Measurements from ENCODE around the gene DIP2C.
"Not testable (repeated sequence)": the region's sequence is repeated elsewhere in the genome, so short reads cannot be mapped to it uniquely, and the experiment has no call there.

DIP2C gene

DNA sequence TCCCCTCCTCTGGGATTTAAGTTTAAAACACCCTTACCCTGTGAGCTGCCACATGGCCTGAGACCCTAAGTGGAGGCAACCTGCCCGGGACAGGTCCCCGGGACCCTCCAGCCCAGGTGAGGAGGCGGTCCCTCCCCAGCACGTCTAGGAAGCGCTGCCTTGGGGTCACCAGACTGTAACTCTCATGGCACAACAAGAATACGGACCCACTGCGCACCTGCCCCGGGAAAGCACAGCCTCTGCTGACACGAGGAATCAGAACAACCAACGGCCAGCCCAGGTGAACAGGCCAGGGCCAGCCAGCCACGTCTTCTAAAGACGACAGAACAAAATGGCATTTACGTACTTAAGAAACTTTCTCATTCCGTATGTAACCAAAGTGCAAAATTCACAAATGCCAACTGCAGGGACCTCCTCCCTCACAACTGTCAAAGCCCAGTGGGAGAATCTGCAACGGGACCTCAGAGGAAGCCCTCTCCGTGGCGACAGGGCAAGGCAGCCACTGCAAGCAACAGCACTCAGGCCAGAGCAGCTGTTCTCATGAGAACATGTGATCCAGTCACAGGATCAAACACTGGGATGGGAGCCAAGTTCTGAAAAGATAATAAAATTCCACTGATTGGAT, 208.4 kb downstream of the DIP2C start:
- TF ChIP-seq EZH2phosphoT487 (IDR thresholded peaks at IDR 0.05; ENCODE audit: borderline replicate concordance), result no peak
- TF ChIP-seq, protein P1, sequence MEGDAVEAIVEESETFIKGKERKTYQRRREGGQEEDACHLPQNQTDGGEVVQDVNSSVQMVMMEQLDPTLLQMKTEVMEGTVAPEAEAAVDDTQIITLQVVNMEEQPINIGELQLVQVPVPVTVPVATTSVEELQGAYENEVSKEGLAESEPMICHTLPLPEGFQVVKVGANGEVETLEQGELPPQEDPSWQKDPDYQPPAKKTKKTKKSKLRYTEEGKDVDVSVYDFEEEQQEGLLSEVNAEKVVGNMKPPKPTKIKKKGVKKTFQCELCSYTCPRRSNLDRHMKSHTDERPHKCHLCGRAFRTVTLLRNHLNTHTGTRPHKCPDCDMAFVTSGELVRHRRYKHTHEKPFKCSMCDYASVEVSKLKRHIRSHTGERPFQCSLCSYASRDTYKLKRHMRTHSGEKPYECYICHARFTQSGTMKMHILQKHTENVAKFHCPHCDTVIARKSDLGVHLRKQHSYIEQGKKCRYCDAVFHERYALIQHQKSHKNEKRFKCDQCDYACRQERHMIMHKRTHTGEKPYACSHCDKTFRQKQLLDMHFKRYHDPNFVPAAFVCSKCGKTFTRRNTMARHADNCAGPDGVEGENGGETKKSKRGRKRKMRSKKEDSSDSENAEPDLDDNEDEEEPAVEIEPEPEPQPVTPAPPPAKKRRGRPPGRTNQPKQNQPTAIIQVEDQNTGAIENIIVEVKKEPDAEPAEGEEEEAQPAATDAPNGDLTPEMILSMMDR (conservative IDR thresholded peaks at IDR 0.05; ENCODE audit: low read length), result no peak
- Histone ChIP-seq H3F3A (ENCODE audit: low read depth) (no peaks in the 10 kb centered on the region), H3K9me3 (ENCODE audit: insufficient read depth, low read depth, low read length) (no peaks in the 10 kb centered on the region), H3K27me3 (ENCODE audit: insufficient read depth, low read length, poor library complexity, severe bottlenecking) (no peaks in the 10 kb centered on the region), H3K79me2 (ENCODE audit: insufficient read depth, low read length) (no peaks in the 10 kb centered on the region), H3K4me3 (ENCODE audit: low read length, poor library complexity, severe bottlenecking) (no peak overlapping the region), H3K4me2 (ENCODE audit: low read depth, low read length, poor library complexity, severe bottlenecking) (no peak overlapping the region), H4K20me1 (ENCODE audit: insufficient read depth, low read length, poor library complexity, severe bottlenecking) (no peaks in the 10 kb centered on the region), H3K9me2 (replicated peaks; ENCODE audit: low read depth, low read length) (no peaks in the 10 kb centered on the region), H3K9ac (ENCODE audit: low read depth, low read length, poor library complexity, severe bottlenecking) (no peak overlapping the region), H3K4me1 (ENCODE audit: insufficient read depth, low read length, poor library complexity, severe bottlenecking) (no peaks in the 10 kb centered on the region), H2AFZ (ENCODE audit: low read length) (no peak overlapping the region), H3K36me3 (ENCODE audit: insufficient read depth, low read length) (no peaks in the 10 kb centered on the region)

DNA sequence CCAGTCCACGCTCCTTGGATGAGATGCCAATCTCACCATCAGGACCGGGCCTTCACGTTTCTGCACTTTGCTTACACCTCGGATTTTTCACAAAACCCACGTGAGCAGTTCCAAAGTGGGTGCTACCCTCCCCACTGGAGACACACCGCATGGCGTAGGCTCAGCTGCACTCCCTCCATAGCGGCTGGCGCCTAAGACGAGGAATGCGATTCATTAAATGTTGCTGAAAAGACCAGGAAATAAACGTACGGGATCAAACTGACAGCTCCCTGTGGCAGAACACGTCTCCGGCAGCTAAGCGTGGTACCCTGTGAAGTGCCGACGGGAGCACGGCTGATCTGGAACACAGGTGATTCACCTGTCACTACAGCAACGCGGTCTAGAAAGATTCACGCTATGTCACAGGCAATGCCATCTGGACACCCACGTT, 209.0 kb downstream of the DIP2C start:
- H3F3A ChIP-seq (ENCODE audit: low read depth), result no peaks in the 10 kb centered on the region
- no peaks in the 10 kb centered on the region for H3K9me3 ChIP-seq (ENCODE audit: insufficient read depth, low read depth, low read length)
- H3K4me3 ChIP-seq (ENCODE audit: low read length, poor library complexity, severe bottlenecking), result no peak overlapping the region
- no peaks in the 10 kb centered on the region for H3K27me3 ChIP-seq (ENCODE audit: insufficient read depth, low read length, poor library complexity, severe bottlenecking)
- H3K9ac ChIP-seq (ENCODE audit: low read depth, low read length, poor library complexity, severe bottlenecking), result no peak overlapping the region
- no peaks in the 10 kb centered on the region for H3K9me2 ChIP-seq (replicated peaks; ENCODE audit: low read depth, low read length)
- no peaks in the 10 kb centered on the region for H3K36me3 ChIP-seq (ENCODE audit: insufficient read depth, low read length)
- TF ChIP-seq EZH2phosphoT487 (IDR thresholded peaks at IDR 0.05; ENCODE audit: borderline replicate concordance), result no peak
- TF ChIP-seq, protein P1 (conservative IDR thresholded peaks at IDR 0.05; ENCODE audit: low read length), result no peak
- H4K20me1 ChIP-seq (ENCODE audit: insufficient read depth, low read length, poor library complexity, severe bottlenecking), result no peaks in the 10 kb centered on the region
- H3K4me2 ChIP-seq (ENCODE audit: low read depth, low read length, poor library complexity, severe bottlenecking), result no peak overlapping the region
- H3K79me2 ChIP-seq (ENCODE audit: insufficient read depth, low read length), result no peaks in the 10 kb centered on the region
- no peak overlapping the region for H2AFZ ChIP-seq (ENCODE audit: low read length)
- H3K4me1 ChIP-seq (ENCODE audit: insufficient read depth, low read length, poor library complexity, severe bottlenecking), result no peaks in the 10 kb centered on the region

DNA sequence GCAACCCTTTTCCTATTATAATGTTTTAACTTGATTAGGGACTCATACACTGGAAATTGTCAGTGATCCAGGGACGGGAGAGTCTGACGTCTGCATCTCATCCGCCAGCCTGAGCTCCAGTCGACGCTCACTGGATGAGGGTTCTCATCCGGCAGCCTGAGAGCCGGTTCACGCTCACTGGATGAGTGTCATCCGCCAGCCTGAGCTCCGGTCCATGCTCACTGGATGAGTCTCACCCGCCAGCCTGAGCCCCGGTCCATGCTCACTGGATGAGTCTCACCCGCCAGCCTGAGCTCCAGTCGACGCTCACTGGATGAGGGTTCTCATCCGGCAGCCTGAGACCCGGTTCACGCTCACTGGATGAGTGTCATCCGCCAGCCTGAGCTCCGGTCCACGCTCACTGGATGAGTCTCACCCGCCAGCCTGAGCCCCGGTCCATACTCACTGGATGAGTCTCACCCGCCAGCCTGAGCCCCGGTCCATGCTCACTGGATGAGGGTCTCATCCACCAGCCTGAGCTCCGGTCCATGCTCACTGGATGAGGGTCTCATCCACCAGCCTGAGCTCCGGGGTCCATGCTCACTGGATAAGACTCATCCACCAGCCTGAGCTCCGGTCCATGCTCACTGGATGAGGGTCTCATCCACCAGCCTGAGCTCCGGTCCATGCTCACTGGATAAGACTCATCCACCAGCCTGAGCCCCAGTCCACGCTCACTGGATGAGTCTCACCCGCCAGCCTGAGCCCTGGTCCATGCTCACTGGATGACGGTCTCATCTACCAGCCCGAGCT, 209.6 kb downstream of the DIP2C start:
- H3K79me2 ChIP-seq (ENCODE audit: insufficient read depth, low read length); H3K4me3 ChIP-seq (ENCODE audit: low read length, poor library complexity, severe bottlenecking); H3F3A ChIP-seq (ENCODE audit: low read depth); H3K4me2 ChIP-seq (ENCODE audit: low read depth, low read length, poor library complexity, severe bottlenecking); H3K4me1 ChIP-seq (ENCODE audit: insufficient read depth, low read length, poor library complexity, severe bottlenecking); H4K20me1 ChIP-seq (ENCODE audit: insufficient read depth, low read length, poor library complexity, severe bottlenecking); H2AFZ ChIP-seq (ENCODE audit: low read length); H3K36me3 ChIP-seq (ENCODE audit: insufficient read depth, low read length); H3K9me2 ChIP-seq (replicated peaks; ENCODE audit: low read depth, low read length); H3K9me3 ChIP-seq (ENCODE audit: insufficient read depth, low read depth, low read length); H3K9ac ChIP-seq (ENCODE audit: low read depth, low read length, poor library complexity, severe bottlenecking); H3K27me3 ChIP-seq (ENCODE audit: insufficient read depth, low read length, poor library complexity, severe bottlenecking): not testable (repeated sequence)

Measured in Loucy (cell line).